GM12878 (cell line): ENCODE measurements around the gene EMP2. TPM values are rescaled to one million over a fixed set of nuclear protein-coding genes. Genes with fewer than 3 reads are reported as not detected.

Experiments used
- ATAC-seq: fragments of 200-7000 bp; cut with Tn5 transposase; 3 replicates; pipeline ENCODE4 v1.9.1; 2020; ENCODE audit warnings: mild to moderate bottlenecking, moderate library complexity
- BruUV-seq: library from RNA; stranded (reverse); fragments of 400-500 nt; replicated peaks from 2 replicates; lab custom pipeline; 2021; lab: Mats Ljungman, UMichigan
- CTCF ChIA-PET: fragments of 300-600 bp; sonication (Branson Sonifier 250); formaldehyde crosslinking; extraction: SDS; loops from one replicate; lab custom pipeline; 2021; ENCODE audit warnings: inconsistent platforms; lab: Yijun Ruan, JAX
- POLR2A ChIA-PET: fragments of 350-600 bp; formaldehyde crosslinking; extraction: SDS; loops from one replicate; lab custom pipeline; 2021; ENCODE audit warnings: inconsistent platforms; lab: Charles Lee
- RAD21 ChIA-PET: fragments of 300-600 bp; sonication (Branson Sonifier 250); formaldehyde crosslinking; loops from one replicate; lab custom pipeline; 2023; ENCODE audit warnings: antibody characterized with exemption; ENCODE audit not compliant: unreplicated experiment; lab: Charles Lee
- SMC1A ChIA-PET: fragments of 300-600 bp; sonication (Branson Sonifier 250); formaldehyde crosslinking; loops from one replicate; lab custom pipeline; 2023; ENCODE audit not compliant: unreplicated experiment, uncharacterized antibody; lab: Charles Lee
- DNase-seq: peaks from one replicate; pipeline ENCODE4 v3.0.0-alpha.2; 2011; ENCODE audit warnings: low read depth, low spot score
- FAIRE-seq: peaks from 3 replicates; lab custom pipeline; 2011; peaks lifted over from hg19 to GRCh38; lab: Jason Lieb, UNC
- H2AFZ ChIP-seq: 2 replicates; pipeline ENCODE4 v1.6.0; 2011; ENCODE audit warnings: low read depth, low read length, control low read depth; ENCODE audit not compliant: control insufficient read depth
- H3K27ac ChIP-seq: 2 replicates; pipeline ENCODE4 v1.5.1; 2011; ENCODE audit warnings: control low read depth; ENCODE audit not compliant: control insufficient read depth, insufficient read depth
- H3K27me3 ChIP-seq, 2 experiments: replicated peaks in 1 of 2; 2 replicates each; pipeline versions ENCODE4 v1.6.0 to v1.6.1; 2011; ENCODE audit warnings: low read length in 1 of 2; ENCODE audit not compliant: control insufficient read depth in 2 of 2, insufficient read depth in 2 of 2
- H3K36me3 ChIP-seq, 2 experiments: 2 replicates each; pipeline ENCODE4 v1.5.1; 2011; ENCODE audit warnings: low read length in 1 of 2; ENCODE audit not compliant: control insufficient read depth in 2 of 2, insufficient read depth in 2 of 2
- H3K4me1 ChIP-seq: 2 replicates; pipeline ENCODE4 v1.6.1; 2011; ENCODE audit warnings: mild to moderate bottlenecking, low read length, moderate library complexity, mixed read lengths; ENCODE audit not compliant: control insufficient read depth, insufficient read depth
- H3K4me2 ChIP-seq: 2 replicates; pipeline ENCODE4 v1.6.0; 2011; ENCODE audit warnings: control low read depth; ENCODE audit not compliant: control insufficient read depth, insufficient read depth
- H3K4me3 ChIP-seq: fragments of 200-600 bp; sonication (generic); 2 replicates; pipeline ENCODE4 v1.5.1; 2016
- H3K79me2 ChIP-seq: 2 replicates; pipeline ENCODE4 v1.6.0; 2011; ENCODE audit warnings: low read length; ENCODE audit not compliant: control insufficient read depth, insufficient read depth
- H3K9ac ChIP-seq: 2 replicates; pipeline ENCODE4 v1.8.0; 2011; ENCODE audit warnings: low read length, control low read depth, mixed read lengths; ENCODE audit not compliant: control insufficient read depth, insufficient read depth
- H3K9me3 ChIP-seq: replicated peaks from 3 replicates; pipeline ENCODE4 v1.5.1; 2011; ENCODE audit warnings: mild to moderate bottlenecking, low read length; ENCODE audit not compliant: control insufficient read depth, insufficient read depth
- H4K20me1 ChIP-seq: 2 replicates; pipeline ENCODE4 v1.6.0; 2011; ENCODE audit not compliant: control insufficient read depth, insufficient read depth
- ASH2L ChIP-seq: fragments of 300-600, 200-600 bp; sonication (generic); IDR thresholded peaks from 2 replicates; pipeline ENCODE4 v1.6.1; 2017; ENCODE audit warnings: low read depth, mild to moderate bottlenecking, borderline replicate concordance
- GATAD2B ChIP-seq: fragments of 450-650 bp; conservative IDR thresholded peaks from 2 replicates; pipeline ENCODE4 v1.6.1; 2017; ENCODE audit warnings: low read depth, mild to moderate bottlenecking, moderate library complexity
- KAT2A ChIP-seq: conservative IDR thresholded peaks from 2 replicates; pipeline ENCODE4 v1.6.1; 2011; ENCODE audit warnings: low read depth, low read length; ENCODE audit not compliant: control insufficient read depth
- PAX5 ChIP-seq: IDR thresholded peaks from 2 replicates; pipeline ENCODE4 v1.6.1; 2011; ENCODE audit warnings: low read depth, low read length, borderline replicate concordance
- RCOR1 ChIP-seq: conservative IDR thresholded peaks from 2 replicates; pipeline ENCODE4 v1.6.1; 2012; ENCODE audit warnings: low read depth, low read length, improper control_type of control experiment
- SMARCA5 ChIP-seq: fragments of 450-650 bp; IDR thresholded peaks from 2 replicates; pipeline ENCODE4 v1.6.1; 2017; ENCODE audit warnings: mild to moderate bottlenecking
- TAF1 ChIP-seq: IDR thresholded peaks from 2 replicates; pipeline ENCODE4 v1.6.1; 2011; ENCODE audit warnings: mild to moderate bottlenecking, low read depth, low read length, borderline replicate concordance
- ZNF217 ChIP-seq: fragments of 450-650 bp; IDR thresholded peaks from 2 replicates; pipeline ENCODE4 v1.6.1; 2017; ENCODE audit warnings: antibody characterized with exemption, mild to moderate bottlenecking
- ZNF622 ChIP-seq: fragments of 450-650 bp; IDR thresholded peaks from 2 replicates; pipeline ENCODE4 v1.6.1; 2017; ENCODE audit warnings: mild to moderate bottlenecking, inconsistent platforms
- WGBS: methylation state at CpG from one replicate; pipeline ENCODE4 v1.1.6; 2016; ENCODE audit warnings: low lambda C conversion rate; ENCODE audit not compliant: insufficient replicate concordance, insufficient coverage; ENCODE audit errors: missing lambda C conversion rate; 5-methylcytosine and 5-hydroxymethylcytosine counted together
- in situ Hi-C: fragments of 300-500 bp; cut with MboI; formaldehyde crosslinking; loops from 9 replicates; pipeline ENCODE4 v1.14.3; 2018; ENCODE audit warnings: mixed read lengths
- intact Hi-C: fragments of 100-400 bp; cut with micrococcal nuclease; formaldehyde crosslinking; loops from one replicate; pipeline ENCODE4 v1.14.2; 2022; ENCODE audit not compliant: unreplicated experiment
- polyA plus RNA-seq, 11 experiments: library from polyadenylated mRNA; depleted of rRNA in 4 of 11; unstranded in 6 of 11; stranded (reverse) in 5 of 11; fragments of >200 nt; fragmentation: Nextera tagmentation in 4 of 11; fragmentation: Illumina TruSeq in 1 of 11; extraction: Ambion mirVana in 4 of 11; extraction: Trizol in 1 of 11; gene quantifications; 1 replicate in 1 of 11; 2 replicates in 10 of 11; pipeline versions ENCODE4 v1.2.1 to v1.2.3, GENCODE V29; 2011 to 2016; ENCODE audit warnings: inconsistent platforms in 2 of 11, missing spikeins in 2 of 11, low read depth in 1 of 11
- total RNA-seq, 4 experiments: library from RNA; depleted of rRNA in 3 of 4; stranded (reverse); fragments of >200 nt in 3 of 4; fragmentation: Illumina TruSeq in 1 of 4; extraction: Trizol in 1 of 4; gene quantifications; 2 replicates each; pipeline versions ENCODE4 v1.2.1 to v1.2.3, GENCODE V29; 2013 to 2021
- TF ChIP-seq, protein P1 (sequence below): fragments of 450-650 bp; IDR thresholded peaks from 2 replicates; pipeline ENCODE4 v1.6.1; 2017; ENCODE audit warnings: low read depth, mild to moderate bottlenecking, moderate library complexity

EMP2 gene
- total and polyA plus RNA-seq, 10 of the 15 experiments (the other 5 are each of a cell fraction or from before 2014, with no cell fraction given): 0.41 to 10.4 (median 3.8) TPM

DNA sequence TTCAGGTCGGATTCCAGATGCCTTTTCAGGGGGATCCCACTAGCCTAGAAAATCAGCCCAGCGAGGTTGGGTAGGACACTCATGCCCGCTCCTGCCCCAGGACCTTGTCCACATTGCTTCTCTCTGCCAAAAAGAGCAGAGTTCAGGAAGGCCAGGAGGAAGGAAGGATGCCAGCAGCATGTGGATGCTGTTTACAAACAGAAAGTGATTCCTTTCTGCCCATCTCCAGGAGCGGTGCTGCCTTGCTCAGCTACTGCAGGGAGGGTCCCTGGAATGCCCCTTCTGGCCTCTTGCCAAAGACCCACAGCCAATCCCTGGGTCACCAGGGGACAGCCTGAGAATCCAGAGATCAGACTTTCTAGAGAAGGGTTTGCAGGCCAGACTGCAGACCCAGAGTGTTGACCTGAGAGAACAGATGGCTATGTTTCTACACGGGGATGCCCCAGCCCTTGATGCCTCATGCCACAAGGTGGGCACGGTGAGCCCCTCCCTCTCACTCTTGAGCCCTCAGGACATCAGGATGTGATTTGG is 32.3 kb upstream of the EMP2 start:
- no peak overlapping the region for H2AFZ ChIP-seq
- no TSS peak for BruUV-seq
- H4K20me1 ChIP-seq: no peaks in the 10 kb centered on the region

More for the DNA sequence above, 32.3 kb upstream of the EMP2 start:
- Histone ChIP-seq H3K4me3 (no peak overlapping the region), H3K4me2 (no peak overlapping the region), H3K79me2 (no peaks in the 10 kb centered on the region), H3K9me3 (no peaks in the 10 kb centered on the region), H3K27ac (no peak overlapping the region), H3K36me3 (no peaks in the 10 kb centered on the region), H3K4me1 (no peaks in the 10 kb centered on the region), H3K9ac (no peak overlapping the region), H3K27me3 (no peaks in the 10 kb centered on the region; a peak in 1 of 4 replicates)
- ChIA-PET SMC1A (interaction anchor here (2.3 kb wide), 1 partner anchor 10 kb away, joined by 7 read pairs; no protein-coding TSS in a partner anchor), POLR2A (no interaction called here), CTCF (interaction anchor here (0.6 kb wide), 1 partner anchor 342 kb away, joined by 3 read pairs; no protein-coding TSS in a partner anchor), RAD21 (no interaction called here)
- intact Hi-C loops: no loop called here
- DNase-seq (no peak), ATAC-seq (no peak; the same call in 1 of the 3 replicates), FAIRE-seq (no peak)
- WGBS: 7% methylated on average over 6 of the region's 6 CpGs
- in situ Hi-C loops: no loop called here
- TF ChIP-seq ZNF217 (no peak), PAX5 (no peak), ZNF622 (no peak), KAT2A (no peak), TAF1 (no peak), RCOR1 (no peak), SMARCA5 (no peak), GATAD2B (no peak), ASH2L (no peak)
- TF ChIP-seq, protein P1, sequence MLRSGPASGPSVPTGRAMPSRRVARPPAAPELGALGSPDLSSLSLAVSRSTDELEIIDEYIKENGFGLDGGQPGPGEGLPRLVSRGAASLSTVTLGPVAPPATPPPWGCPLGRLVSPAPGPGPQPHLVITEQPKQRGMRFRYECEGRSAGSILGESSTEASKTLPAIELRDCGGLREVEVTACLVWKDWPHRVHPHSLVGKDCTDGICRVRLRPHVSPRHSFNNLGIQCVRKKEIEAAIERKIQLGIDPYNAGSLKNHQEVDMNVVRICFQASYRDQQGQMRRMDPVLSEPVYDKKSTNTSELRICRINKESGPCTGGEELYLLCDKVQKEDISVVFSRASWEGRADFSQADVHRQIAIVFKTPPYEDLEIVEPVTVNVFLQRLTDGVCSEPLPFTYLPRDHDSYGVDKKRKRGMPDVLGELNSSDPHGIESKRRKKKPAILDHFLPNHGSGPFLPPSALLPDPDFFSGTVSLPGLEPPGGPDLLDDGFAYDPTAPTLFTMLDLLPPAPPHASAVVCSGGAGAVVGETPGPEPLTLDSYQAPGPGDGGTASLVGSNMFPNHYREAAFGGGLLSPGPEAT: no peak
